ENCODE results near the gene VCX2. TPM values are rescaled to one million over a fixed set of nuclear protein-coding genes. Genes with fewer than 3 reads are reported as not detected.
"Not testable (repeated sequence)": the region's sequence is repeated elsewhere in the genome, so short reads cannot be mapped to it uniquely, and the experiment has no call there.

Gene VCX2
- not detected in 2 replicates for total RNA-seq (2021)
- Bru-seq, nascent RNA: not detected
- not detected for BruChase-seq, experiment 1, labeled RNA remaining after a 2-hour chase
- not detected for BruChase-seq, experiment 2, labeled RNA remaining after a 6-hour chase
- long read RNA-seq: 0 reads

GRCh38 chrX:8171169-8171568 lies at the start of gene VCX2:
TSS of gene VCX2 (minus strand) at chrX:8171267. CDS start at chrX:8170643, 624 bp downstream.
- intact Hi-C loops (cut with micrococcal nuclease; ENCODE audit: unreplicated experiment); POLR2A ChIA-PET (ENCODE audit: low non-redundant PET); H3K4me1 ChIP-seq (ENCODE audit: insufficient read depth, low read length, poor library complexity, severe bottlenecking); BruUV-seq (replicated peaks); H3K36me3 ChIP-seq (ENCODE audit: insufficient read depth, low read length, poor library complexity, severe bottlenecking); H3K4me3 ChIP-seq (ENCODE audit: low read depth, low read length, poor library complexity, severe bottlenecking); CTCF ChIA-PET; H3K27ac ChIP-seq (ENCODE audit: low read depth, low read length, poor library complexity, severe bottlenecking); H3K9me3 ChIP-seq (ENCODE audit: low read depth, low read length, poor library complexity, severe bottlenecking); H3K27me3 ChIP-seq (replicated peaks; ENCODE audit: insufficient read depth, low read depth, low read length, poor library complexity); DNase-seq (ENCODE audit: low spot score): not testable (repeated sequence)

- H3K27ac ChIP-seq (ENCODE audit: low read depth, low read length, poor library complexity, severe bottlenecking): no peak overlapping the region
- CTCF ChIA-PET: no interaction called here
- no peaks in the 10 kb centered on the region for H3K27me3 ChIP-seq (replicated peaks; ENCODE audit: insufficient read depth, low read depth, low read length, poor library complexity)
- H3K9me3 ChIP-seq (ENCODE audit: low read depth, low read length, poor library complexity, severe bottlenecking): peaks cover 3% of the 10 kb centered on the region
- intact Hi-C loops (cut with micrococcal nuclease; ENCODE audit: unreplicated experiment): no loop called here
- TF ChIP-seq CTCF (conservative IDR thresholded peaks at IDR 0.05; ENCODE audit: low read depth, low read length) (no peak), EZH2 (IDR thresholded peaks at IDR 0.05; ENCODE audit: borderline replicate concordance, low read depth, low read length, poor library complexity, severe bottlenecking) (no peak)
- no peaks in the 10 kb centered on the region for H3K36me3 ChIP-seq (ENCODE audit: insufficient read depth, low read length, poor library complexity, severe bottlenecking)
- H3K4me1 ChIP-seq (ENCODE audit: insufficient read depth, low read length, poor library complexity, severe bottlenecking): no peaks in the 10 kb centered on the region
- POLR2A ChIA-PET (ENCODE audit: low non-redundant PET): no interaction called here
- no peak for DNase-seq (ENCODE audit: low spot score)
- BruUV-seq (replicated peaks): no TSS peak
- H3K4me3 ChIP-seq (ENCODE audit: low read depth, low read length, poor library complexity, severe bottlenecking): no peak overlapping the region
Measured at GRCh38 chrX:8204943-8205342, 33.9 kb upstream of the VCX2 start.

GRCh38 chrX:8204169-8204935 lies 33.3 kb upstream of the VCX2 start:
- CTCF ChIA-PET: no interaction called here
- POLR2A ChIA-PET (ENCODE audit: low non-redundant PET): no interaction called here
- no TSS peak for BruUV-seq (replicated peaks)
- TF ChIP-seq EZH2 (IDR thresholded peaks at IDR 0.05; ENCODE audit: borderline replicate concordance, low read depth, low read length, poor library complexity, severe bottlenecking) (no peak), CTCF (conservative IDR thresholded peaks at IDR 0.05; ENCODE audit: low read depth, low read length) (no peak)
- Histone ChIP-seq H3K27me3 (replicated peaks; ENCODE audit: insufficient read depth, low read depth, low read length, poor library complexity) (no peaks in the 10 kb centered on the region), H3K36me3 (ENCODE audit: insufficient read depth, low read length, poor library complexity, severe bottlenecking) (no peaks in the 10 kb centered on the region), H3K4me3 (ENCODE audit: low read depth, low read length, poor library complexity, severe bottlenecking) (no peak overlapping the region), H3K9me3 (ENCODE audit: low read depth, low read length, poor library complexity, severe bottlenecking) (peaks cover 3% of the 10 kb centered on the region), H3K27ac (ENCODE audit: low read depth, low read length, poor library complexity, severe bottlenecking) (no peak overlapping the region), H3K4me1 (ENCODE audit: insufficient read depth, low read length, poor library complexity, severe bottlenecking) (no peaks in the 10 kb centered on the region)
- intact Hi-C loops (cut with micrococcal nuclease; ENCODE audit: unreplicated experiment): no loop called here
- no peak for DNase-seq (ENCODE audit: low spot score)

Measured in A673 (cell line).